Prostate gland (tissue), 2 donors: Measurements from ENCODE around the gene SPATA3. TPM values are rescaled to one million over a fixed set of nuclear protein-coding genes. Genes with fewer than 3 reads are reported as not detected.

Experiments used
- DNase-seq: peaks from one replicate; pipeline ENCODE4 v3.0.0-alpha.2; 2019; ENCODE audit warnings: low spot score
- H3K27ac ChIP-seq, 2 donors: fragments of 200-600 bp; sonication (generic); 2 replicates each; pipeline ENCODE4 v1.5.1; 2017 to 2019
- H3K27me3 ChIP-seq: fragments of 200-600 bp; sonication (generic); replicated peaks from 2 replicates; pipeline ENCODE4 v1.5.1; 2019; ENCODE audit not compliant: insufficient read depth
- H3K36me3 ChIP-seq, 2 donors: fragments of 200-600 bp; sonication (generic); 1 replicate in 1 of 2; 2 replicates in 1 of 2; pipeline versions ENCODE4 v1.5.1 to v1.8.1; 2017 to 2019
- H3K4me1 ChIP-seq: fragments of 200-600 bp; sonication (generic); replicated peaks from 2 replicates; pipeline ENCODE4 v1.5.1; 2019
- H3K4me3 ChIP-seq, 2 donors: fragments of 200-600 bp; sonication (generic); 2 replicates each; pipeline ENCODE4 v1.5.1; 2017 to 2019
- H3K9me3 ChIP-seq: fragments of 200-600 bp; sonication (generic); 2 replicates; pipeline ENCODE4 v1.5.1; 2017
- POLR2A ChIP-seq: fragments of 450-650 bp; IDR thresholded peaks from one replicate; pipeline ENCODE4 v1.6.1; 2016; ENCODE audit warnings: antibody characterized with exemption, mild to moderate bottlenecking
- POLR2AphosphoS5 ChIP-seq: sonication (generic); formaldehyde crosslinking; IDR thresholded peaks from one replicate; pipeline ENCODE4 v1.6.1; 2017; ENCODE audit warnings: antibody characterized with exemption
- WGBS: methylation state at CpG from one replicate; pipeline ENCODE4 v1.1.5; 2018; 5-methylcytosine and 5-hydroxymethylcytosine counted together
- intact Hi-C: fragments of 100-400 bp; cut with DNase I; formaldehyde crosslinking; loops from one replicate; pipeline ENCODE4 v1.14.2; 2022
- total RNA-seq, 2 donors: library from RNA; depleted of rRNA; stranded (reverse); fragments of >200 nt; gene quantifications; one replicate each; pipeline ENCODE4 v1.1.0, GENCODE V29; 2016
- TF ChIP-seq, protein P1 (sequence below), 4 experiments: fragments of 200-600 bp in 2 of 4; fragments of 450-650 bp in 2 of 4; sonication (generic) in 2 of 4; IDR thresholded peaks; 1 replicate in 3 of 4; 2 replicates in 1 of 4; pipeline ENCODE4 v1.5.1; 2016 to 2019; ENCODE audit warnings: antibody characterized with exemption in 4 of 4, mild to moderate bottlenecking in 2 of 4, moderate library complexity in 2 of 4

The SPATA3 gene
- total RNA-seq, 2 donors from 2014 or later, result 1.8 TPM; not detected in 1

DNA sequence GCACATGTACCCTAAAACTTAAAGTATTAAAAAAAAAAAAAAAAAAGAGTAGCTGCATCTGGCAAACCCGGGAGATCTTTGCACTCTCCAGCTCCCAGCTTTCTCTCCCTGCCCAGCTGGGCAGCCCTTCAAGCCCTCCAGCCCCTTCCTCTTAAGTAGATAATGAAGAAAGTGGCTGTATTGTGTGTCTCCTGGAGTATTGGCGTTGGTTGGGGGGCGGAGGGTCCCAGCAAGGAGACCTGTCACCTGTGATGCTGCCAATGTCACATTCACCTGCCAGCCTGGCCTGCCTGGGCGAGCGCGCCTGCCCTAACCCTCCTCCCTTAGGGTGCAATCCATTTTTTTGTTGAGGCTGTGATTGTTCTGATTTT, 43.4 kb downstream of the SPATA3 start:
- TF ChIP-seq POLR2AphosphoS5 (no peak), POLR2A (no peak)
- TF ChIP-seq, protein P1, sequence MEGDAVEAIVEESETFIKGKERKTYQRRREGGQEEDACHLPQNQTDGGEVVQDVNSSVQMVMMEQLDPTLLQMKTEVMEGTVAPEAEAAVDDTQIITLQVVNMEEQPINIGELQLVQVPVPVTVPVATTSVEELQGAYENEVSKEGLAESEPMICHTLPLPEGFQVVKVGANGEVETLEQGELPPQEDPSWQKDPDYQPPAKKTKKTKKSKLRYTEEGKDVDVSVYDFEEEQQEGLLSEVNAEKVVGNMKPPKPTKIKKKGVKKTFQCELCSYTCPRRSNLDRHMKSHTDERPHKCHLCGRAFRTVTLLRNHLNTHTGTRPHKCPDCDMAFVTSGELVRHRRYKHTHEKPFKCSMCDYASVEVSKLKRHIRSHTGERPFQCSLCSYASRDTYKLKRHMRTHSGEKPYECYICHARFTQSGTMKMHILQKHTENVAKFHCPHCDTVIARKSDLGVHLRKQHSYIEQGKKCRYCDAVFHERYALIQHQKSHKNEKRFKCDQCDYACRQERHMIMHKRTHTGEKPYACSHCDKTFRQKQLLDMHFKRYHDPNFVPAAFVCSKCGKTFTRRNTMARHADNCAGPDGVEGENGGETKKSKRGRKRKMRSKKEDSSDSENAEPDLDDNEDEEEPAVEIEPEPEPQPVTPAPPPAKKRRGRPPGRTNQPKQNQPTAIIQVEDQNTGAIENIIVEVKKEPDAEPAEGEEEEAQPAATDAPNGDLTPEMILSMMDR (IDR thresholded peaks at IDR 0.05), result no peak
- Histone ChIP-seq H3K27ac (no peak overlapping the region), H3K36me3 (no peaks in the 10 kb centered on the region), H3K4me3 (no peak overlapping the region), H3K9me3 (no peaks in the 10 kb centered on the region), H3K4me1 (no peaks in the 10 kb centered on the region), H3K27me3 (no peaks in the 10 kb centered on the region)
- intact Hi-C loops, result no loop called here
- no peak for DNase-seq
- 77% methylated on average over 6 of the region's 6 CpGs for WGBS

DNA sequence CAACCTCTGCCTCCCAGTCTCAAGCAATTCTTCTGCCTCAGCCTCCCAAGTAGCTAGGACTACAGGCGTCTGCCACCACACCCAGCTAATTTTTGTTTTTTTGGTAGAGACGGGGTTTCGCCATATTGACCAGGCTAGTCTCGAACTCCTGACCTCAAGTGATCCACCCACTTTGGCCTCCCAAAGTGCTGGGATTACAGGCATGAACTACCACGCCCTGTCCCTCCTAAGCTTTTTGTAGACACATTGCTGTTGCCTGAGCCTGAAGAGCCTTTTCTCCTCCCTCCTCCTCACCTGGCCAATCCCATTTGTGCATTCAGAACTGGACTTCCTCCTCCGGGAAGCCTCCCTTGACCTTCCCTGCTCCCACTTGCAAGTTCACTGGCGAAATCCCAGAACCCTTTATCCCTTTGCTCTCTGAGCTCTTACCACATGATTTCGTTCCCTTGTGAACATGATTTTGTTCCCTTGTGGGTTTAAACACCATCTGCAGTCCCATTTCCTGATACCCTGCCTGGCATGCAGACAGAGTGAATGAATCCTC, 44.0 kb downstream of the SPATA3 start:
- intact Hi-C loops, result no loop called here
- no peaks in the 10 kb centered on the region for H3K9me3 ChIP-seq
- H3K27me3 ChIP-seq, result no peaks in the 10 kb centered on the region
- WGBS, result 86% methylated on average over 8 of the region's 8 CpGs
- H3K27ac ChIP-seq, result no peak overlapping the region
- no peaks in the 10 kb centered on the region for H3K4me1 ChIP-seq
- no peak for DNase-seq
- no peaks in the 10 kb centered on the region for H3K36me3 ChIP-seq
- TF ChIP-seq POLR2AphosphoS5 (no peak), POLR2A (no peak)
- TF ChIP-seq, protein P1 (IDR thresholded peaks at IDR 0.05), result no peak
- H3K4me3 ChIP-seq, result no peak overlapping the region

DNA sequence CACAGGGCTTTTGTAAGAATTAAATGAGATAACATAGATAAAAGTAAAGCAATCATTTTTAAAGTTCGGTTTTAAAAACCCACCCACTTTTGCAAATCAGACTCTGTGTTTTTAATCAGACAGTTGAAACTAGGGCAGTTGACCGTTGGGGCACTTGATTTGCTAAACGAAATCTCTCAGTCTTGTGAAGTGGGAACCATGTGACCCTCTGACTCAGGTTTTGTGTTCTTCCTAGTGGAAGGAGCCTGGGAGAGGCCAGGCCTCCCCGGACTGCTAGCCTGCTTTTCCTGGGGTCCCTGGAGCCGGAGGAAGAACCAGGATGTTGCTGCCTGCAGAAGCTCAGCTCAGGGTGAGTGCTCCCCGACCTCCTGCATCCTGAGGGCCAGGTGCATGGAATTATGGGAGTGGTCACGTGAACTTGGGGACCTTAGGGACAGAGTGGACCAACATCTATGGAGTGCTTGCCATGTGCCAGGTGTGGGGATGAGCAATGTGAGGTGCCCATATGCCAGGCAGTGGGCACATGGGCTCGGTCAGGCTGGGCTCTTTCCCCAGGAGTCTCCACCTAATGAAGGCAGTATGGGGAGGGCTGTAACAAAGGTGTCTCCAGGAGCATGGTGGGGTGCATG, 45.3 kb downstream of the SPATA3 start:
- Histone ChIP-seq H3K4me1 (no peaks in the 10 kb centered on the region), H3K27ac (no peak overlapping the region), H3K36me3 (no peaks in the 10 kb centered on the region), H3K4me3 (no peak overlapping the region), H3K27me3 (no peaks in the 10 kb centered on the region), H3K9me3 (no peaks in the 10 kb centered on the region)
- WGBS, result 77% methylated on average over 8 of the region's 8 CpGs
- TF ChIP-seq, protein P1 (IDR thresholded peaks at IDR 0.05), result no peak
- TF ChIP-seq POLR2AphosphoS5 (no peak), POLR2A (no peak)
- DNase-seq, result no peak
- intact Hi-C loops, result no loop called here

DNA sequence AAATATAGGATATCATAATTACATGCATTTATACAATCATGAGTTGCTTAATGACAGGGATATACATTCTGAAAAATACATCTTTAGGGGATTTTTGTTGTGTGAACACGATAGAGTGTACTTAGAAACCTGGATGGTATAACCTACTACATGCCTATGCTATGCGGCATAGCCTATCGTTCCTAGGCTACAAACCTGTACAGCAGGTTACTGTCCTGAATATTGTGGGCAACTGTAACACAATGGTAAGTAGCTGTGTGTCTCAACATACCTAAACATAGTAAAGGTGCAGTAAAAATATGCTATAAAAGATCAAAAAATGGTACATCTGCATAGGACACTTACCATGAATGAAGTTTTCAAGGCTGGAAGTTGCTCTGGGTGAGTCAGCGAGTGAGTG, 47.9 kb downstream of the SPATA3 start:
- no peak for DNase-seq
- Histone ChIP-seq H3K27me3 (no peaks in the 10 kb centered on the region), H3K9me3 (no peaks in the 10 kb centered on the region), H3K4me3 (no peak overlapping the region), H3K27ac (no peak overlapping the region), H3K36me3 (no peaks in the 10 kb centered on the region), H3K4me1 (no peaks in the 10 kb centered on the region)
- 76% methylated on average over 4 of the region's 4 CpGs for WGBS
- intact Hi-C loops, result no loop called here
- TF ChIP-seq POLR2AphosphoS5 (no peak), POLR2A (no peak)
- TF ChIP-seq, protein P1 (IDR thresholded peaks at IDR 0.05), result no peak

DNA sequence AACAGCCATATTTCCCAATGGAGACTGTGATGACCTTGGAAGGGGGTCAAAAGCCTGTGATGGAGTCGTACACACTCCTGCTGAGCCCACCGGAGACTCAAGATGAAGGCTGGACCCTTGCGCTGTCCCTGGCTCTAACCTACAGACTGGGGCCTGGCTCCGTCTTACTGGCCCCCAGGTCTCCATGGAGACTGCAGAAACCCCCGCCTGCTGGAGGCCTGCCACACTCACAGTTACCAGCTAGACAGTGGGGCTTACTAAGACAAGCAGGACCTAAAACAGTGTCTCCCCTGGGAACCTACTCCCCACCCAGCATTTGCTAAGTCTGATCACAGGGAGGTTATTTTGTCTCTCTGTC, 51.0 kb downstream of the SPATA3 start:
- Histone ChIP-seq H3K36me3 (no peaks in the 10 kb centered on the region), H3K27me3 (no peaks in the 10 kb centered on the region), H3K4me1 (peaks cover 4% of the 10 kb centered on the region), H3K4me3 (no peak overlapping the region), H3K9me3 (no peaks in the 10 kb centered on the region), H3K27ac (no peak overlapping the region)
- WGBS, result 87% methylated on average over 5 of the region's 5 CpGs
- TF ChIP-seq, protein P1 (IDR thresholded peaks at IDR 0.05), result no peak
- TF ChIP-seq POLR2AphosphoS5, result no peak
- no peak for TF ChIP-seq POLR2A
- no peak for DNase-seq
- intact Hi-C loops, result no loop called here
